ENCODE data around the gene PCDH1.

- TF ChIP-seq CTCF (IDR thresholded peaks at IDR 0.05 in 8 of 11, conservative IDR thresholded peaks at IDR 0.05 in 3 of 11) (no peak), POLR2A (IDR thresholded peaks at IDR 0.05) (no peak)
These were observed at the start of gene PCDH1 for GRCh38 chr5:141878186-141878710.
